NCI-H2196 (cell line): ENCODE data around the gene IMPDH1.

Source experiments
- DNase-seq: peaks from one replicate; lab custom pipeline; 2025; ENCODE audit not compliant: unreplicated experiment; lab: John Stamatoyannopoulos, UW

Gene IMPDH1

GRCh38 chr7:128435327-128435686 lies 25.5 kb upstream of the IMPDH1 start:
- DNase-seq: no peak

- DNase-seq: no peak
These were observed 24.9 kb upstream of the IMPDH1 start for GRCh38 chr7:128434413-128435326.

- no peak for DNase-seq
These were observed 22.0 kb upstream of the IMPDH1 start for GRCh38 chr7:128431754-128432153.

- DNase-seq: no peak
These were observed 21.4 kb upstream of the IMPDH1 start for GRCh38 chr7:128431221-128431620.

- DNase-seq: no peak
These were observed 20.4 kb upstream of the IMPDH1 start for GRCh38 chr7:128430207-128430606.

GRCh38 chr7:128427289-128427891 lies 17.6 kb upstream of the IMPDH1 start:
- peak; percentile 73 for DNase-seq

GRCh38 chr7:128425850-128426249 lies 16.1 kb upstream of the IMPDH1 start:
- peak; percentile 53 for DNase-seq

- DNase-seq: no peak
These were observed 15.0 kb upstream of the IMPDH1 start for GRCh38 chr7:128424686-128425275.

GRCh38 chr7:128422842-128423241 lies 13.1 kb upstream of the IMPDH1 start:
- DNase-seq: no peak

- no peak for DNase-seq
These were observed 12.3 kb upstream of the IMPDH1 start for GRCh38 chr7:128422037-128422436.

- no peak for DNase-seq
These were observed 11.6 kb upstream of the IMPDH1 start for GRCh38 chr7:128421384-128421783.

- no peak for DNase-seq
These were observed 11.0 kb upstream of the IMPDH1 start for GRCh38 chr7:128420773-128421172.

GRCh38 chr7:128419257-128419656 lies 9.5 kb upstream of the IMPDH1 start:
- DNase-seq: no peak

- no peak for DNase-seq
These were observed 7.3 kb upstream of the IMPDH1 start for GRCh38 chr7:128417071-128417470.

- DNase-seq: no peak
These were observed 5.5 kb upstream of the IMPDH1 start for GRCh38 chr7:128415217-128415785.

- peak; percentile 47 for DNase-seq
These were observed 620 bp upstream of the IMPDH1 start for GRCh38 chr7:128410451-128410753.

- no peak for DNase-seq
These were observed 830 bp downstream of the IMPDH1 start for GRCh38 chr7:128408709-128409595.

GRCh38 chr7:128407751-128408708 lies 1.8 kb downstream of the IMPDH1 start:
- DNase-seq: no peak

GRCh38 chr7:128407233-128407589 lies 2.6 kb downstream of the IMPDH1 start:
- DNase-seq: no peak
